CD4-positive, alpha-beta T cell treated with Interleukin-21 for 1 hour (primary cell): ENCODE measurements around the gene SFMBT2.
"Not testable (repeated sequence)": the region's sequence is repeated elsewhere in the genome, so short reads cannot be mapped to it uniquely, and the experiment has no call there.

ENCODE experiments used
- DNase-seq: peaks from one replicate; pipeline ENCODE4 v3.0.0-alpha.2; 2020

SFMBT2 gene

GRCh38 chr10:7317786-7318446 is 92.9 kb downstream of the SFMBT2 start:
- DNase-seq: no peak

GRCh38 chr10:7316839-7317238 is 94.0 kb downstream of the SFMBT2 start:
- no peak for DNase-seq

- no peak for DNase-seq
Measured at GRCh38 chr10:7315906-7316305, 94.9 kb downstream of the SFMBT2 start.

DNA sequence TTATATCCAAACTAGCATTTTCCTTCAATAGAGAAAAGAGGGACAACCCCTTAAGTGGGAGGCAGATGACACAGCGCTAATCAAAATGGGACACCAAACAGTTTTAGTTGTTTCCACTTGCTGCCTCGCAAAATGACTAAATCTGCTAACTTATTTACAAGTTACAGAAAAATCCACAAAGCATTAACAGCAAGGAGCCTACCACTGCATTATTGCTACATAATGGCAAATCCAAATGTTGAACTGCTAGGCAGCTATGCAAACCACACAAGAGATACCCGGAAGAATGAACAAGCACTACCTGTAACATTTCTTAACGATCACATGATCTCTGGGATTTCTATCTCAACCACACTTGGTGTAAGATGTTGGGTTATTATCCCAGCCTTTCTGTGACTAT is 96.7 kb downstream of the SFMBT2 start:
- DNase-seq: no peak

GRCh38 chr10:7312488-7312857 is 98.4 kb downstream of the SFMBT2 start:
- DNase-seq: no peak

GRCh38 chr10:7311850-7312487 is 98.9 kb downstream of the SFMBT2 start:
- not testable (repeated sequence) for DNase-seq

DNA sequence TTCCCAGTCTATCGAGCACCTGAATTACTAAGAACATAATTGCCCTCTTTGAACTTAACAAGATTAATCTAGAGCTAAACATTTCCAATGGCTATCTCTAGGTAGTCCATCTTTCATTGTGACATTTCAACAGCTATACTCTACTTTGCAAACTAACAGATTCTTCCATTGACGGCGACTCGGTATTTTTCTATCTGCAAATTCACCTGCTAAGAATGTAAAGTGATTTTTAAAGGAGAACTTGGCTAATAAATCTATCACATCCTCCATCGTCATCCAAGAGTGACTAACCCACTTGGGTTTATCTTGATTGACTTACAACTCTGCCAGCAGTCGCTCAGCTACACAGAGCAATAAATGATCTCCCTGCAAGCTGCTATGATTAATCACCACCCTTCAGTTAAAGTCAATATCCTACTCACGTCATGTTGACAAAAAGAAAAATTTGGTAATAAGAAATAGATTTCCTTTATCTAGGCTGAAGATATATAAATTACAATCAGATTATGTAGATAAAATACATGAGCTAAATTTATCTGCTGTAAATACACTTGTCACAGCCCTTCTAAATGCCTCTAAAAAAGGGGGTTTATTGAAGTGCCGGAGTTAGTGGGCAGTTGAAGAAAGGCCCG is 99.5 kb downstream of the SFMBT2 start:
- no peak for DNase-seq

DNA sequence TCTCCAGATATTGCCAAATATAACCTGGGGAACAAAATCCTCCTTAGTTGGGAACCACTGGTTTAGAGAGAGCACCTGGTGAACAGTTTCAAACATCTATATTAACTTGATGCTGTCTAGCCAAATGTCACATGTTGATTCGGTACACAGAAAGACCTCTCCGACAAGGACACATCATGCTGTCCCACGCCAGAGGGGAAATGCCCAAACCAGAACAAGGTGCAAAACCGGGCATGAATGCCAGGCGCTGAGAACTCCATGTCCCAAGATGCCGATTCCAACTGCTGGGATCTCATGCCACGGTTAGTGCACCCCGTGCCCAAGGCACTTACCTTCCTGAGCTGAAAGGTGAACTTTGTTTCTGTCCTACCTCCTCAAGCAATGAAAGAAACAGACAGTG is 100.8 kb downstream of the SFMBT2 start:
- DNase-seq: no peak

GRCh38 chr10:7308826-7309225 is 102.0 kb downstream of the SFMBT2 start:
- no peak for DNase-seq

- no peak for DNase-seq
Measured at GRCh38 chr10:7306616-7307015, 104.2 kb downstream of the SFMBT2 start.

DNA sequence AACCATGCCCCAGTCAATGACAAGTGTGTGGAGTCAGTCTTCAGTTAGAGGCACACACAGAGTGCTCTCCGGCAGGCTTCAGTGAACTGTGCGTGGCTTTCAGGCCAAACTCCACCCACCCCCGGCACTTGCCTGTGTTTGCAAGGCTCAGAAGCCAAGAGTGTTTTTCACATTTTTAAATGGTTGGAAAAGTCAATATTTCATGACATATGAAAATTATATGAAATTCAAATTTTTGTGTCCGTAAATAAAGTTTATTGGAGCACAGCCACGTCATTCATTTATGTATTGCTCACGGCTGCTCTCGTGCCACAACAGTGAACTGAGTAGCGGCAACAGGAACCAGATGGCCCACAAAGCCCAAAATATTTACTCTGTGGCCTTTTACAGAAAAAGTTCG is 104.7 kb downstream of the SFMBT2 start:
- no peak for DNase-seq

DNA sequence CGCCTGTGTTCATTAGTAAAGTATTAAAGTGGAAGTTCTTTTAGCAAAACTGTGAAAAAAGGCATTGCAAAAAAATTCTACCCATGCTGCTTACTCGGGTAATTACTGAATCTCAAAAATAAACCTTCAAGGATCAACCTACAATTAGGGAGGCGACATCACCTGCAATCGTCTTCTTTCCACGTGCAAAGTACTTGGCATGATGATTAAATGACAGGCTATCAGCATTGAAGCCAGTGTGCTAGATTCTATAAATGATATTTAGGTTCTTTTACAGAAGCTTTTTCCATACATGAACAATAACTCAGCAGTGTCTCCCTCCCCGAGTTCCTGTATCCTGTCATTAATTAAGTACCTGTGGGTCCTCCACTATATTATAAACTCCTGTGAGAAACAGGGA is 105.8 kb downstream of the SFMBT2 start:
- DNase-seq: no peak

DNA sequence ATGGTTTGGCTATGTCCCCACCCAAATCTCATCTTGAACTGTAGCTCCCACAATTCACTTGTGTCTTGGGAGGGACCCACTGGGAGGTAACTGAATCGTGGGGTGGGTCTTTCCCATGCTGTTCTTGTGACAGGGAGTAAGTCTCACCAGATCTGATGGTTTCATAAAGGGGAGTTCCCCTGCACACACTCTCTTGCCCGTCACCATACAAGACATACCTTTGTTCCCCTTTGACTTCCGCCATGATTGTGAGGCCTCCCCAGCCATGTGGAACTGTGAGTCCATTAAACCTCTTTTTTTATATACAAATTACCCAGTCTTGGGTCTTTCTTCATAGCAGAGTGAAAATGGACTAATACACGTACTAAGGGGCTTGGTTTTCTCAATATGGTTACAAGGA is 106.7 kb downstream of the SFMBT2 start:
- no peak for DNase-seq

GRCh38 chr10:7302930-7303557 is 107.8 kb downstream of the SFMBT2 start:
- no peak for DNase-seq

GRCh38 chr10:7302392-7302906 is 108.4 kb downstream of the SFMBT2 start:
- DNase-seq: no peak

- no peak for DNase-seq
Measured at GRCh38 chr10:7301006-7301778, 109.6 kb downstream of the SFMBT2 start.

GRCh38 chr10:7300384-7300971 is 110.4 kb downstream of the SFMBT2 start:
- DNase-seq: no peak

GRCh38 chr10:7299601-7300325 is 111.1 kb downstream of the SFMBT2 start:
- not testable (repeated sequence) for DNase-seq

- DNase-seq: no peak
Measured at GRCh38 chr10:7298495-7298894, 112.3 kb downstream of the SFMBT2 start.

DNA sequence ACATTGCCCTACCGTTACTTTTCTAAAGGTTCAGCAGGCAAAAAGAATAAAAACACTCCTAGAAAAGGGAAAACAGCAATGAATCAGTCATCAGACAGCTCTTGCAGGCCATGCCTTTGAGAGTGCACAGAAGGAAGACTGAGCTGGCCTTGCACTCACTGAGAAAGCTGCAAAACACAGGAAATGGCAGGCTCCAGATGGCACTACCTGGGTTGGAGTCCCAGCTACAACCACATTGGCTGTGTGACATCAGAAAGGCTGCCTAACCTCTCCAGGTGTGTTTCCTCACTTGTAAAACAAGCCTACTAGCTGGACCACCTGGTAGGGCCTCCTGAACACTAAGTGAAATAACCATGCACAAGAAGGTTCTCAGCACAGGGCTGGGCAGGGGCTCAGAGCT is 113.7 kb downstream of the SFMBT2 start:
- no peak for DNase-seq

DNA sequence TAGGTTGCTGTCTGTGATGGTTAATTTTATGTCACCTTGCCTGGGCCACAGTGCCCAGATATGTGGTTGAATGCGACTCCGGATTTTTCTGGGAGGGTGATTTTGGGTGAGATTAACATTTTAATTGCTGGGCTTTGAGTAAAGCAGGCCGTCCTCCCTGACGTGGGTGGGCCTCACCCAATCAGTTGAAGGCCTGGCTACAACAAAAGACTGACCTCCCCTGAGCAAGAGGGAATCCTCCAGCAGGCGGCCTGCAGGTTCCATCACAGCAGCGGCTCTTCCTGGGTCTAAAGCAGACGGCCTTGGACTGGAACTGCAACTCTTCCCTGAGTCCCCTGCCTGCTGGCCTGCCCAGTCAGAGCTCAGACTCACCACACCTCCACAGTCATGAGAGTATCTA is 114.2 kb downstream of the SFMBT2 start:
- no peak for DNase-seq

- DNase-seq: no peak
Measured at GRCh38 chr10:7296076-7296475, 114.8 kb downstream of the SFMBT2 start.
